HL-60 (cell line): ENCODE data around the gene OR13C9.
"Not testable (repeated sequence)": the region's sequence is repeated elsewhere in the genome, so short reads cannot be mapped to it uniquely, and the experiment has no call there.

Source experiments
- DNase-seq, 2 experiments: peaks; one replicate each; pipeline ENCODE4 v3.0.0-alpha.2; 2010 to 2020; ENCODE audit warnings: low read depth in 1 of 2, low spot score in 1 of 2
- H3K27ac ChIP-seq: fragments of 250-450 bp; sonication (Bioruptor Pico); replicated peaks from 2 replicates; pipeline ENCODE4 v1.5.1; 2020; ENCODE audit warnings: mild to moderate bottlenecking, moderate library complexity
- H3K27me3 ChIP-seq: fragments of 250-450 bp; sonication (Bioruptor Pico); 2 replicates; pipeline ENCODE4 v1.5.1; 2021; ENCODE audit warnings: mild to moderate bottlenecking, moderate library complexity; ENCODE audit not compliant: insufficient read depth, poor library complexity, severe bottlenecking
- H3K4me3 ChIP-seq: replicated peaks from 2 replicates; pipeline ENCODE4 v1.5.1; 2011; ENCODE audit warnings: mild to moderate bottlenecking, control low read depth, low read length; ENCODE audit not compliant: insufficient read depth
- CTCF ChIP-seq: IDR thresholded peaks from one replicate; pipeline ENCODE4 v1.5.1; 2011; ENCODE audit warnings: low read length, control low read depth, inconsistent platforms; ENCODE audit not compliant: insufficient read depth
- GABPA ChIP-seq: IDR thresholded peaks from 2 replicates; pipeline ENCODE4 v1.6.1; 2012; ENCODE audit warnings: low read depth
- POLR2AphosphoS5 ChIP-seq: IDR thresholded peaks from 2 replicates; pipeline ENCODE4 v1.6.1; 2012; ENCODE audit warnings: low read depth
- REST ChIP-seq: IDR thresholded peaks from 2 replicates; pipeline ENCODE4 v1.6.1; 2012; ENCODE audit warnings: low read depth; ENCODE audit not compliant: insufficient replicate concordance
- SPI1 ChIP-seq: IDR thresholded peaks from 2 replicates; pipeline ENCODE4 v1.6.1; 2012; ENCODE audit warnings: low read depth, mild to moderate bottlenecking, borderline replicate concordance

OR13C9 gene

DNA sequence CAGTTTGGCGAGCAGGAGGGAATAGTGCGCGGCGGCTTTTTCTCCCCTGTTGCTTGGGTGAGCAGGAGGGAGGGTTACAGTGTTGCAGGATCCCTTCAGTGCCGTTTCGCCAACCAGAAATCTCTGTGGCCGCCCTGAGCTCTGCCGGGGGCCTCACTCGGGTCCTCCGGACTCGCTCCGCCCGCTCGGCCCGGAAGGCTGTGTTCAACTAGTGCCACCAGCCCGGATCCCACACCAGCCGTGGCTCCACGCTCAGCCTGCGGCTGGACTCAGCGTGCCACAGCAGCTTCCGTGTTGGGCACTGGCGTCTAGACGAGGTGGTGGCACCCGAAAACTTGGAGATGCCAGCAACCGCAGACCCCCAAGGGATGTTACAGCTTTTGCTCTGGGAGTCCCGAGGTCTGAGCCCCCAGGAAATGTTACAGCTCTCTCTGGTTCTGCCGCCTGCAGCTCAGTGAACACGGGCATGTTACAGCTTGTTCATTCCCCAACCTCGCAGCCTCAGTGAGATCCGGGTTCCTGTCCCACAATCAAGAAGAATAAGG is 16.0 kb upstream of the OR13C9 start:
- no peak overlapping the region for H3K4me3 ChIP-seq
- H3K27ac ChIP-seq, result no peak overlapping the region
- no peak for DNase-seq
- TF ChIP-seq REST (no peak), GABPA (no peak), CTCF (no peak), POLR2AphosphoS5 (no peak), SPI1 (no peak)
- no peaks in the 10 kb centered on the region for H3K27me3 ChIP-seq

DNA sequence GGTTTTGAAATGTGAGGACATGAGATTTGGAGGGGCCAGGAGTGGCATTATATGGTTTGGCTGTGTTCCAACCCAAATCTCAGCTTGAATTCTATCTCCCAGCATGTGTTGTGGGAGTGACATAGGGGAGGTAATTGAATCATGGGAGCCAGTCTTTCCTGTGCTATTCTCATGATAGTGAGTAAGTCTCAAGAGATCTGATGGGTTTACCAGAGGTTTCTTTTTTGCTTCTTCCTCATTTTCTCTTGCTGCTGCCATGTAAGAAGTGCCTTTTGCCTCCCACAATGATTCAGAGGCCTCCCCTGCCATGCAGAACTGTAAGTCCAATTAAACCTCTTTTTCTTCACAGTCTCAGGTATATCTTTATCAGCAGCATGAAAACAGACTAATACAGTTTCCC is 8.0 kb upstream of the OR13C9 start:
- DNase-seq, H3K27ac ChIP-seq, H3K27me3 ChIP-seq, H3K4me3 ChIP-seq: not testable (repeated sequence)

- DNase-seq, result no peak
- H3K4me3 ChIP-seq, result no peak overlapping the region
- H3K27ac ChIP-seq, result no peak overlapping the region
- TF ChIP-seq SPI1 (no peak), REST (no peak), POLR2AphosphoS5 (no peak), GABPA (no peak), CTCF (no peak)
- no peaks in the 10 kb centered on the region for H3K27me3 ChIP-seq
Observed at GRCh38 chr9:104617418-104617817, 586 bp downstream of the OR13C9 start.

GRCh38 chr9:104611213-104611612 is 6.8 kb downstream of the OR13C9 start:
- DNase-seq, result no peak
- H3K4me3 ChIP-seq, result no peak overlapping the region
- no peak for TF ChIP-seq GABPA

GRCh38 chr9:104608336-104608735 is 9.7 kb downstream of the OR13C9 start:
- Histone ChIP-seq H3K27ac (no peak overlapping the region), H3K27me3 (peaks cover 2% of the 10 kb centered on the region), H3K4me3 (no peak overlapping the region)
- no peak for DNase-seq
- no peak for TF ChIP-seq REST
- no peak for TF ChIP-seq POLR2AphosphoS5

More at GRCh38 chr9:104611213-104611612, 6.8 kb downstream of the OR13C9 start:
- Histone ChIP-seq H3K27me3 (peaks cover 2% of the 10 kb centered on the region), H3K27ac (no peak overlapping the region)
